Measurements from ENCODE around the gene POM121. TPM values are rescaled to one million over a fixed set of nuclear protein-coding genes. Genes with fewer than 3 reads are reported as not detected.
"Not testable (repeated sequence)": the region's sequence is repeated elsewhere in the genome, so short reads cannot be mapped to it uniquely, and the experiment has no call there.

POM121 gene
- total RNA-seq, 1 experiment from 2014 or later = 49.0 TPM

DNA sequence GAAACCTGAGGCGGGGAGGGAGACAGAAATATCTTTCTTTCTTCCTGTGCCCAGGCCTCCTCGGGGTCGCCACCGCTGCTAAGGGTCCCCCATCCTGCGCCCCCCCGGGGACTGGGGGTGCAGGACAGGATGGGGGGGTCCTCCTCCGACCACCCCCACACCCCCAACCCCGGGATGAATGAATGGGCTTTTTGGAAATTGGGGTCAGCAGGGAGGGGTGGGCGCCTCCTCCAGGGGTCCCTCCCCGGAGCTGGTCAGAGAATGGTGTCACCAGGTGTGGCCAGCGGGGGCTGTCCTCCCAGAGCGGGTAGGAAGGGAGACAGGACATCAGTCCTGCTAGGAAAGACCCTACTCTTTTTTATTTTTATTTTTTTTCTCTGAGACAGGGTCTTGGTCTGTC, 51.5 kb downstream of the POM121 start:
- H3K4me2 ChIP-seq; DNase-seq; H4K20me1 ChIP-seq (ENCODE audit: insufficient read depth); H3K9me2 ChIP-seq (ENCODE audit: insufficient read depth); H3K4me1 ChIP-seq (replicated peaks; ENCODE audit: insufficient read depth); H2AFZ ChIP-seq; H3K36me3 ChIP-seq (ENCODE audit: low read depth); BruUV-seq (replicated peaks); H3K27me3 ChIP-seq (ENCODE audit: insufficient read depth, low read depth); POLR2A ChIA-PET (ENCODE audit: unreplicated experiment); intact Hi-C loops (cut with micrococcal nuclease; ENCODE audit: unreplicated experiment); CTCF ChIA-PET; H3F3A ChIP-seq (ENCODE audit: insufficient read depth, low read depth); H3K4me3 ChIP-seq; H3K27ac ChIP-seq; H3K79me2 ChIP-seq (ENCODE audit: low read depth); H3K9me3 ChIP-seq (ENCODE audit: insufficient read depth, low read depth): not testable (repeated sequence)

DNA sequence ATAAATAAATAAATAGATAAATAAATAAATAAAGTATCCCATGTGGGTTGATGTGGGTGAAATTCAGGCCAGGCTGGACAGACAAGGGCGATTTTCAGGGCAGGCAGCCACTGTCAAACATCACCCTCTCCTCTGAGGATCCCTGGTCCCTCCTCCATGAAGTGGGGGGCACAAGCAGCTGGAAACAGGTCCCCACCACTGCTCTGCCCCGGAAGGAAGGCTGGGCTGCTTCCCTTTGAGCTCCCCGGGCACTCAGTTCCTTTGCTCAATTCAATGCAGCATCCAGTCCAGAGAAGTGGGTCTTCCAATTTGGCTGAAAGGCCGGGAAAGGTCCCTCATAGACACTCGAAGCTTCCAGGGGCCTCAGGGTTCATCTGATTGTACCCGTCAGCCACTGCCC, 55.5 kb downstream of the POM121 start:
- H3K9me2 ChIP-seq (ENCODE audit: insufficient read depth); intact Hi-C loops (cut with micrococcal nuclease; ENCODE audit: unreplicated experiment): not testable (repeated sequence)

GRCh38 chr7:72982084-72982483, 57.2 kb downstream of the POM121 start:
- H3K36me3 ChIP-seq (ENCODE audit: low read depth); H3F3A ChIP-seq (ENCODE audit: insufficient read depth, low read depth); DNase-seq; CTCF ChIA-PET; H4K20me1 ChIP-seq (ENCODE audit: insufficient read depth); H3K4me2 ChIP-seq; H3K4me3 ChIP-seq; H3K27ac ChIP-seq; POLR2A ChIA-PET (ENCODE audit: unreplicated experiment); H2AFZ ChIP-seq; BruUV-seq (replicated peaks); H3K4me1 ChIP-seq (replicated peaks; ENCODE audit: insufficient read depth); H3K79me2 ChIP-seq (ENCODE audit: low read depth); H3K9me2 ChIP-seq (ENCODE audit: insufficient read depth); H3K27me3 ChIP-seq (ENCODE audit: insufficient read depth, low read depth); H3K9me3 ChIP-seq (ENCODE audit: insufficient read depth, low read depth); intact Hi-C loops (cut with micrococcal nuclease; ENCODE audit: unreplicated experiment): not testable (repeated sequence)

More for the DNA sequence above, 55.5 kb downstream of the POM121 start:
- H3K36me3 ChIP-seq (ENCODE audit: low read depth); H3K79me2 ChIP-seq (ENCODE audit: low read depth); H3K27ac ChIP-seq; H2AFZ ChIP-seq; H3K27me3 ChIP-seq (ENCODE audit: insufficient read depth, low read depth); H3K4me3 ChIP-seq; H3K4me2 ChIP-seq; POLR2A ChIA-PET (ENCODE audit: unreplicated experiment); CTCF ChIA-PET; BruUV-seq (replicated peaks); DNase-seq; H3F3A ChIP-seq (ENCODE audit: insufficient read depth, low read depth); H3K4me1 ChIP-seq (replicated peaks; ENCODE audit: insufficient read depth); H3K9me3 ChIP-seq (ENCODE audit: insufficient read depth, low read depth); H4K20me1 ChIP-seq (ENCODE audit: insufficient read depth): not testable (repeated sequence)

GRCh38 chr7:72990146-72990913, 65.4 kb downstream of the POM121 start:
- H3K79me2 ChIP-seq (ENCODE audit: low read depth); DNase-seq; H3K4me1 ChIP-seq (replicated peaks; ENCODE audit: insufficient read depth); H3K4me2 ChIP-seq; H3K36me3 ChIP-seq (ENCODE audit: low read depth); H3K9me3 ChIP-seq (ENCODE audit: insufficient read depth, low read depth); H3K9me2 ChIP-seq (ENCODE audit: insufficient read depth); H3K27ac ChIP-seq; H3F3A ChIP-seq (ENCODE audit: insufficient read depth, low read depth); H3K27me3 ChIP-seq (ENCODE audit: insufficient read depth, low read depth); H3K4me3 ChIP-seq; H2AFZ ChIP-seq; BruUV-seq (replicated peaks); intact Hi-C loops (cut with micrococcal nuclease; ENCODE audit: unreplicated experiment); CTCF ChIA-PET; H4K20me1 ChIP-seq (ENCODE audit: insufficient read depth); POLR2A ChIA-PET (ENCODE audit: unreplicated experiment): not testable (repeated sequence)

DNA sequence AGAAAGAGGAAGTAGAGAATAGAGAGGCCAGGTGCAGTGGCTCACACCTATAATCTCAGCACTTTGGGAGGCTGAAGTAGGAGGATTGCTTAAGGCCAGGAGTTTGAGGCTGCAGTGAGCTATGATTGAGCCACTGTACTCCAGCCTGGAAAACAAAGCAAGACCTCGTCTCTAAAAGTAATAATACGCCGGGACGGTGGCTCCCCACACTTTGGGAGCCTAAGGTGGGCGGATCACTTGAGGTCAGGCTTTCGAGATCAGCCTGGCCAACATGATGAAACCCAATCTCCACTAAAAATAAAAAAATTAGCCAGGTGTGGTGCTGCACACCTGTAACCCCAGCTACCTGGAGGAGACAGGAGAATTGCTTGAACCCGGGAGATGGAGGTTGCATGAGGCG, 70.6 kb downstream of the POM121 start:
- POLR2A ChIA-PET (ENCODE audit: unreplicated experiment); H3K27ac ChIP-seq; H3F3A ChIP-seq (ENCODE audit: insufficient read depth, low read depth); H3K36me3 ChIP-seq (ENCODE audit: low read depth); H3K27me3 ChIP-seq (ENCODE audit: insufficient read depth, low read depth); BruUV-seq (replicated peaks); CTCF ChIA-PET; H3K9me3 ChIP-seq (ENCODE audit: insufficient read depth, low read depth); intact Hi-C loops (cut with micrococcal nuclease; ENCODE audit: unreplicated experiment); H2AFZ ChIP-seq; DNase-seq; H3K4me3 ChIP-seq; H3K79me2 ChIP-seq (ENCODE audit: low read depth); H3K9me2 ChIP-seq (ENCODE audit: insufficient read depth); H3K4me2 ChIP-seq; H4K20me1 ChIP-seq (ENCODE audit: insufficient read depth); H3K4me1 ChIP-seq (replicated peaks; ENCODE audit: insufficient read depth): not testable (repeated sequence)

GRCh38 chr7:72997447-72997846, 72.6 kb downstream of the POM121 start:
- H4K20me1 ChIP-seq (ENCODE audit: insufficient read depth); H3K9me2 ChIP-seq (ENCODE audit: insufficient read depth); H3K4me3 ChIP-seq; H3K9me3 ChIP-seq (ENCODE audit: insufficient read depth, low read depth); H3K27me3 ChIP-seq (ENCODE audit: insufficient read depth, low read depth); H3K27ac ChIP-seq; H3K36me3 ChIP-seq (ENCODE audit: low read depth); H2AFZ ChIP-seq; CTCF ChIA-PET; H3K79me2 ChIP-seq (ENCODE audit: low read depth); H3K4me1 ChIP-seq (replicated peaks; ENCODE audit: insufficient read depth); BruUV-seq (replicated peaks); H3K4me2 ChIP-seq; POLR2A ChIA-PET (ENCODE audit: unreplicated experiment); intact Hi-C loops (cut with micrococcal nuclease; ENCODE audit: unreplicated experiment); DNase-seq; H3F3A ChIP-seq (ENCODE audit: insufficient read depth, low read depth): not testable (repeated sequence)

DNA sequence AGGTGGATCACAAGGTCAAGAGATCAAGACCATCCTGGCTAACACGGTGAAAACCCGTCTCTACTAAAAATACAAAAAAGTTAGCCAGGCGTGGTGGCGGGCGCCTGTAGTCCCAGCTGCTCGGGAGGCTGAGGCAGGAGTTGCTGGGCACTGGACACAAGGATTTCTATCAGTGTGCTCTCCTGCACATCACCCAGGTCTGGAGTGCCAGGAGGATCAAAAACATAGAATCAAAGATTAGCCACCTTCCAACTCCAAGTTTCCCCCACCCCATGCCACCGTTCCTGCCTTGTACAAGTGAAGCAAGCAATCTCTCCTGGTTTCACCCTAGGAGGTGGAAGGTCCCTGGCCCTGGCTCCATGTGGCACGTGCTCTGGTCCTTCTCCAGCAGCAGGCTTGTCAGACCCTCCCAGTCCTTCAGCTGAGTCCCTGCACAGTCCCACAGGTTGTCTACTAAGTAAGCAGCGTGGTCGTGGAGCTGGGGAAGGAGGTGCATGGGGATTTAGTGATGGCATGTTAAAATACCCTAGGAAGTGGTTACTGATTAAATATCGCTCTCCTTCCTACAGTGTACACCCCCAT, 73.1 kb downstream of the POM121 start:
- H3K9me3 ChIP-seq (ENCODE audit: insufficient read depth, low read depth); H3K27ac ChIP-seq; H3K79me2 ChIP-seq (ENCODE audit: low read depth); H2AFZ ChIP-seq; H3K27me3 ChIP-seq (ENCODE audit: insufficient read depth, low read depth); H3K36me3 ChIP-seq (ENCODE audit: low read depth); H4K20me1 ChIP-seq (ENCODE audit: insufficient read depth); H3K9me2 ChIP-seq (ENCODE audit: insufficient read depth); intact Hi-C loops (cut with micrococcal nuclease; ENCODE audit: unreplicated experiment); H3F3A ChIP-seq (ENCODE audit: insufficient read depth, low read depth); H3K4me2 ChIP-seq; H3K4me3 ChIP-seq; POLR2A ChIA-PET (ENCODE audit: unreplicated experiment); CTCF ChIA-PET; H3K4me1 ChIP-seq (replicated peaks; ENCODE audit: insufficient read depth); DNase-seq: not testable (repeated sequence)
- BruUV-seq (replicated peaks) = TSS peak; percentile 1
